Endothelial cell of umbilical vein (primary cell): ENCODE measurements around the gene ZRANB1. TPM values are rescaled to one million over a fixed set of nuclear protein-coding genes. Genes with fewer than 3 reads are reported as not detected.

Experiments
- BruUV-seq: library from RNA; stranded (reverse); fragments of 400-500 nt; replicated peaks from 2 replicates; lab custom pipeline; 2021; lab: Mats Ljungman, UMichigan
- CTCF ChIA-PET: fragments of 300-600, 350-600 bp; sonication (Branson Sonifier 250); formaldehyde crosslinking; loops from one replicate; lab custom pipeline; 2021; ENCODE audit warnings: antibody characterized with exemption, inconsistent platforms; lab: Charles Lee
- POLR2A ChIA-PET: fragments of 300-600, 350-600 bp; sonication (Branson Sonifier 250); formaldehyde crosslinking; loops from one replicate; lab custom pipeline; 2021; ENCODE audit warnings: antibody characterized with exemption, inconsistent platforms; lab: Charles Lee
- DNase-seq: peaks from one replicate; pipeline ENCODE4 v3.0.0-alpha.2; 2011; ENCODE audit warnings: low read depth, low spot score
- FAIRE-seq: peaks from 2 replicates; lab custom pipeline; 2011; peaks lifted over from hg19 to GRCh38; lab: Jason Lieb, UNC
- H2AFZ ChIP-seq: 2 replicates; pipeline ENCODE4 v1.6.0; 2012; ENCODE audit warnings: low read depth, low read length, control low read depth, inconsistent platforms
- H3K27ac ChIP-seq: 2 replicates; pipeline ENCODE4 v1.5.1; 2011; ENCODE audit warnings: low read depth, mild to moderate bottlenecking, control low read depth, low read length, moderate library complexity; ENCODE audit not compliant: insufficient read depth
- H3K27me3 ChIP-seq, 2 experiments: 2 replicates each; pipeline versions ENCODE4 v1.6.0 to v1.6.1; 2011; ENCODE audit warnings: low read length in 2 of 2, mixed read lengths in 1 of 2; ENCODE audit not compliant: control insufficient read depth in 2 of 2, insufficient read depth in 2 of 2
- H3K36me3 ChIP-seq, 2 experiments: 2 replicates in 1 of 2; 3 replicates in 1 of 2; pipeline ENCODE4 v1.5.1; 2011; ENCODE audit warnings: low read length in 2 of 2, mild to moderate bottlenecking in 1 of 2, moderate library complexity in 1 of 2; ENCODE audit not compliant: control insufficient read depth in 2 of 2, insufficient read depth in 2 of 2; ENCODE audit errors: extremely low read depth in 1 of 2
- H3K4me1 ChIP-seq: 3 replicates; pipeline ENCODE4 v1.5.1; 2011; ENCODE audit warnings: mild to moderate bottlenecking, low read length; ENCODE audit not compliant: control insufficient read depth, insufficient read depth; ENCODE audit errors: extremely low read depth
- H3K4me2 ChIP-seq: 2 replicates; pipeline ENCODE4 v1.6.1; 2011; ENCODE audit warnings: low read length, control low read depth, mixed read lengths; ENCODE audit not compliant: insufficient read depth
- H3K4me3 ChIP-seq, 3 experiments: fragments of 200-600 bp in 1 of 3; sonication (generic), shearing (Covaris generic) in 1 of 3; replicated peaks in 1 of 3; 2 replicates each; pipeline ENCODE4 v1.5.1; 2011 to 2016; ENCODE audit warnings: control low read depth in 3 of 3, low read length in 3 of 3, mild to moderate bottlenecking in 2 of 3, inconsistent platforms in 1 of 3, low read depth in 1 of 3, moderate library complexity in 1 of 3; ENCODE audit not compliant: insufficient read depth in 1 of 3
- H3K79me2 ChIP-seq: 2 replicates; pipeline ENCODE4 v1.6.0; 2012; ENCODE audit warnings: low read length, inconsistent platforms; ENCODE audit not compliant: control insufficient read depth, insufficient read depth
- H3K9ac ChIP-seq: replicated peaks from 2 replicates; pipeline ENCODE3; 2011; ENCODE audit warnings: low read length, control low read depth; ENCODE audit not compliant: insufficient read depth; ENCODE audit errors: extremely low read depth
- H3K9me1 ChIP-seq: replicated peaks from 3 replicates; pipeline ENCODE4 v1.6.0; 2011; ENCODE audit warnings: mild to moderate bottlenecking, low read length; ENCODE audit not compliant: control insufficient read depth, insufficient read depth; ENCODE audit errors: extremely low read depth
- H3K9me3 ChIP-seq: replicated peaks from 2 replicates; pipeline ENCODE4 v1.5.1; 2012; ENCODE audit warnings: low read length, inconsistent platforms; ENCODE audit not compliant: control insufficient read depth, insufficient read depth
- H4K20me1 ChIP-seq: replicated peaks from 2 replicates; pipeline ENCODE3; 2011; ENCODE audit warnings: mild to moderate bottlenecking, low read length; ENCODE audit not compliant: control insufficient read depth, insufficient read depth; ENCODE audit errors: extremely low read depth
- EZH2 ChIP-seq: IDR thresholded peaks from 2 replicates; pipeline ENCODE4 v1.6.1; 2012; ENCODE audit warnings: borderline replicate concordance, low read depth, mild to moderate bottlenecking, moderate library complexity, low read length, inconsistent platforms; ENCODE audit not compliant: severe bottlenecking
- FOS ChIP-seq: IDR thresholded peaks from 2 replicates; pipeline ENCODE4 v1.6.1; 2011; ENCODE audit warnings: mild to moderate bottlenecking, low read length, moderate library complexity, borderline replicate concordance; ENCODE audit not compliant: insufficient read depth
- GATA2 ChIP-seq: IDR thresholded peaks from 2 replicates; pipeline ENCODE4 v1.7.0; 2011; ENCODE audit warnings: low read depth, mild to moderate bottlenecking, moderate library complexity, mixed read lengths, low read length; ENCODE audit not compliant: insufficient read length, insufficient read depth
- JUN ChIP-seq: IDR thresholded peaks from 2 replicates; pipeline ENCODE4 v1.6.1; 2011; ENCODE audit warnings: borderline replicate concordance, low read depth; ENCODE audit not compliant: insufficient read length, insufficient read depth
- MYC ChIP-seq: IDR thresholded peaks from one replicate; pipeline ENCODE4 v1.6.1; 2011; ENCODE audit warnings: mild to moderate bottlenecking, low read depth, low read length
- POLR2A ChIP-seq: IDR thresholded peaks from 2 replicates; pipeline ENCODE4 v1.6.1; 2012; ENCODE audit warnings: low read depth, mild to moderate bottlenecking, control low read depth, low read length
- POLR2AphosphoS5 ChIP-seq: IDR thresholded peaks from 2 replicates; pipeline ENCODE4 v1.6.1; 2012; ENCODE audit warnings: low read depth, mild to moderate bottlenecking, control low read depth, low read length, moderate library complexity; ENCODE audit not compliant: insufficient read depth
- dilution Hi-C: fragments of 300-500 bp; cut with MboI; formaldehyde crosslinking; loops from one replicate; pipeline ENCODE4 v1.15.0; 2019; ENCODE audit warnings: low sequenced_read_pairs; ENCODE audit not compliant: extremely low pct_ligation_motif_present
- intact Hi-C: fragments of 100-400 bp; cut with micrococcal nuclease; formaldehyde crosslinking; loops from one replicate; pipeline ENCODE4 v1.10.0; 2022
- polyA plus RNA-seq, 4 experiments: library from polyadenylated mRNA; depleted of rRNA in 3 of 4; stranded (reverse) in 3 of 4; unstranded in 1 of 4; fragments of >200 nt; gene quantifications; 2 replicates each; pipeline versions ENCODE4 v1.2.1 to v1.2.3, GENCODE V29; 2011 to 2012; ENCODE audit warnings: missing spikeins in 1 of 4
- total RNA-seq: library from RNA; stranded (reverse); gene quantifications from 2 replicates; pipeline ENCODE4 v1.2.3, GENCODE V29; 2021
- TF ChIP-seq, protein P1 (sequence below), 2 donors: IDR thresholded peaks; 1 replicate in 1 of 2; 2 replicates in 1 of 2; pipeline ENCODE4 v1.5.1; 2011; ENCODE audit warnings: low read length in 2 of 2, mild to moderate bottlenecking in 2 of 2, moderate library complexity in 2 of 2, control low read depth in 1 of 2, inconsistent platforms in 1 of 2, low read depth in 1 of 2; ENCODE audit not compliant: insufficient read depth in 1 of 2; ENCODE audit errors: extremely low read depth in 1 of 2
- TF ChIP-seq, protein P2 (sequence below): IDR thresholded peaks from 2 replicates; pipeline ENCODE4 v1.6.1; 2011; ENCODE audit not compliant: insufficient read depth, insufficient read length

Gene ZRANB1
- total and polyA plus RNA-seq, 2 donors (not counting 3 experiments of a cell fraction or from before 2014, with no cell fraction given): 6.2 to 17.7 TPM

DNA sequence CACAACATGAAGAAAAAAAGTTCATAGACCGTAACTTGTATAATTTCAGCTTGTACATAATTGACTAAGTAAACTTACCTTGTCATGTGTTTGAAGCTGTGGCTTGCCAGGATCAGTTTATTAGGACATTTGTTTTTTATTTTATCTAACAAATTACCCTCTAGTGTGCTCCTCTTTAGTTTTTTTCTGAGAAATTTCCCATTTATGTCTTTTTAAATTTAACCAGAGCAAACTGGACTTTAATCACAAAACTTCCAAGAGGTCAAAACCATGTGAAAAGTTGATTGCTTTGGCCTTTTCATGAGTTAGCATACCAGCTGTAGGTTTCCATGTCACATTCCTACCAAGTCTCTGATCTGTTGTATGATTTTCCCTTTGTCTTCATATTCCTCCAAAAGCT lies 42.5 kb downstream of the ZRANB1 start:
- peaks cover 13 to 15% of the 10 kb centered on the region in 2 experiments for H3K36me3 ChIP-seq
- H3K27ac ChIP-seq: no peak overlapping the region
- intact Hi-C loops (no loop called here), dilution Hi-C loops (no loop called here)
- H3K4me3 ChIP-seq: no peak overlapping the region
- H3K9ac ChIP-seq: no peak overlapping the region
- no peaks in the 10 kb centered on the region for H3K9me1 ChIP-seq
- no peak for FAIRE-seq
- no peak for DNase-seq
- H3K79me2 ChIP-seq: peaks cover 2% of the 10 kb centered on the region
- H3K4me1 ChIP-seq: peaks cover 4% of the 10 kb centered on the region
- H3K27me3 ChIP-seq: no peaks in the 10 kb centered on the region
- no peaks in the 10 kb centered on the region for H3K9me3 ChIP-seq
- H2AFZ ChIP-seq: no peak overlapping the region
- TF ChIP-seq MYC (no peak), POLR2A (no peak), POLR2AphosphoS5 (no peak), FOS (no peak), GATA2 (no peak), JUN (no peak), EZH2 (no peak)
- TF ChIP-seq, protein P1, sequence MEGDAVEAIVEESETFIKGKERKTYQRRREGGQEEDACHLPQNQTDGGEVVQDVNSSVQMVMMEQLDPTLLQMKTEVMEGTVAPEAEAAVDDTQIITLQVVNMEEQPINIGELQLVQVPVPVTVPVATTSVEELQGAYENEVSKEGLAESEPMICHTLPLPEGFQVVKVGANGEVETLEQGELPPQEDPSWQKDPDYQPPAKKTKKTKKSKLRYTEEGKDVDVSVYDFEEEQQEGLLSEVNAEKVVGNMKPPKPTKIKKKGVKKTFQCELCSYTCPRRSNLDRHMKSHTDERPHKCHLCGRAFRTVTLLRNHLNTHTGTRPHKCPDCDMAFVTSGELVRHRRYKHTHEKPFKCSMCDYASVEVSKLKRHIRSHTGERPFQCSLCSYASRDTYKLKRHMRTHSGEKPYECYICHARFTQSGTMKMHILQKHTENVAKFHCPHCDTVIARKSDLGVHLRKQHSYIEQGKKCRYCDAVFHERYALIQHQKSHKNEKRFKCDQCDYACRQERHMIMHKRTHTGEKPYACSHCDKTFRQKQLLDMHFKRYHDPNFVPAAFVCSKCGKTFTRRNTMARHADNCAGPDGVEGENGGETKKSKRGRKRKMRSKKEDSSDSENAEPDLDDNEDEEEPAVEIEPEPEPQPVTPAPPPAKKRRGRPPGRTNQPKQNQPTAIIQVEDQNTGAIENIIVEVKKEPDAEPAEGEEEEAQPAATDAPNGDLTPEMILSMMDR (IDR thresholded peaks at IDR 0.05; ENCODE audit: extremely low read depth in 1 of 2, insufficient read depth in 1 of 2, low read depth in 1 of 2, low read length in 2 of 2): no peak
- TF ChIP-seq, protein P2, sequence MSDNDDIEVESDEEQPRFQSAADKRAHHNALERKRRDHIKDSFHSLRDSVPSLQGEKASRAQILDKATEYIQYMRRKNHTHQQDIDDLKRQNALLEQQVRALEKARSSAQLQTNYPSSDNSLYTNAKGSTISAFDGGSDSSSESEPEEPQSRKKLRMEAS: no peak
- no TSS peak for BruUV-seq
- H4K20me1 ChIP-seq: peaks cover 6% of the 10 kb centered on the region
- POLR2A ChIA-PET: no interaction called here
- H3K4me2 ChIP-seq: no peak overlapping the region
- CTCF ChIA-PET: interaction anchor here (3.3 kb wide), 1 partner anchor 8 kb away, joined by 17 read pairs; no protein-coding TSS in a partner anchor
